Measurements from ENCODE around the gene BNIP1.
"Not testable (repeated sequence)": the region's sequence is repeated elsewhere in the genome, so short reads cannot be mapped to it uniquely, and the experiment has no call there.

Gene BNIP1

GRCh38 chr5:173123416-173123815 lies 20.9 kb upstream of the BNIP1 start:
- no peak for DNase-seq
- WGBS (ENCODE audit: extremely low coverage, insufficient coverage, insufficient read length) = no CpG with 5 or more reads among the region's 3 CpGs
- H4K8ac ChIP-seq (ENCODE audit: low read depth, low read length) = no peak overlapping the region
- no peak overlapping the region for H4K12ac ChIP-seq (ENCODE audit: low read depth, low read length)
- H2BK5ac ChIP-seq (ENCODE audit: low read depth, low read length, poor library complexity) = no peak overlapping the region
- H4K91ac ChIP-seq (ENCODE audit: low read depth, low read length) = no peak overlapping the region
- no peaks in the 10 kb centered on the region for H3K9me3 ChIP-seq (ENCODE audit: insufficient read depth, low read depth, low read length)
- no peak overlapping the region for H3K4me2 ChIP-seq (ENCODE audit: low read length)
- no peak overlapping the region for H2BK12ac ChIP-seq (ENCODE audit: low read length)
- H3K79me2 ChIP-seq (ENCODE audit: control insufficient read depth, insufficient read depth, low read length, poor library complexity) = no peaks in the 10 kb centered on the region
- H3K9ac ChIP-seq (ENCODE audit: low read length) = no peak overlapping the region
- H3K4ac ChIP-seq (ENCODE audit: low read depth, low read length) = no peak overlapping the region
- H3K27ac ChIP-seq (ENCODE audit: low read depth, low read length) = no peak overlapping the region
- no peak overlapping the region for H2AK5ac ChIP-seq (ENCODE audit: low read length)
- no peaks in the 10 kb centered on the region for H3K36me3 ChIP-seq (ENCODE audit: control insufficient read depth in 1 of 2, insufficient read depth in 2 of 2, low read length in 2 of 2)
- H2AFZ ChIP-seq (ENCODE audit: insufficient read depth, low read length, poor library complexity) = no peak overlapping the region
- no peak overlapping the region for H2BK120ac ChIP-seq (ENCODE audit: insufficient read depth, low read length, poor library complexity)
- no peak overlapping the region for H3K18ac ChIP-seq (ENCODE audit: low read length)
- no peak overlapping the region for H3K23ac ChIP-seq (ENCODE audit: low read length)
- H3K14ac ChIP-seq (ENCODE audit: low read length) = no peak overlapping the region
- no peaks in the 10 kb centered on the region for H3K79me1 ChIP-seq (ENCODE audit: low read length)
- H3K27me3 ChIP-seq (ENCODE audit: insufficient read depth, low read length) = no peaks in the 10 kb centered on the region
- H3K4me1 ChIP-seq (ENCODE audit: control insufficient read depth in 1 of 2, insufficient read depth in 2 of 2, low read length in 2 of 2) = no peaks in the 10 kb centered on the region
- H3K4me3 ChIP-seq (ENCODE audit: low read depth, low read length) = no peak overlapping the region

DNA sequence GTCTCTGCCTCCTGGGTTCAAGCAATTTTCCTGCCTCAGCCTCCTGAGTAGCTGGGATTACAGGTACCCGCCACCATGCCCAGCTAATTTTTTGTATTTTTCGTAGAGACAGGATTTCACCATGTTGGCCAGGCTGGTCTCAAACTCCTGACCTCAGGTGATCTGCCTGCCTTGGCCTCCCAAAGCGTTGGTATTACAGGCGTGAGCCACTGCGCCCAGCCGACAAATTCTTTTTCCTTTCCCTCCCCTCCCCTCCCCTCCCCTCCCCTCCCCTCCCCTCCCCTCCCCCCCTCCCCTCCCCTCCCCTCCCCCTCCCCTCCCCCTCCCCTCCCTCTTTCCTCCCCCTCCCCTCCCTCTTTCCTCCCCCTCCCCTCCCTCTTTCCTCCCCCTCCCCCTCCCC lies 12.2 kb upstream of the BNIP1 start:
- not testable (repeated sequence) for H3K4me3 ChIP-seq (ENCODE audit: low read depth, low read length); H2AK5ac ChIP-seq (ENCODE audit: low read length); H3K27ac ChIP-seq (ENCODE audit: low read depth, low read length); H3K27me3 ChIP-seq (ENCODE audit: insufficient read depth, low read length); H3K4me2 ChIP-seq (ENCODE audit: low read length); H3K79me1 ChIP-seq (ENCODE audit: low read length); H3K18ac ChIP-seq (ENCODE audit: low read length); H3K4ac ChIP-seq (ENCODE audit: low read depth, low read length); H2BK12ac ChIP-seq (ENCODE audit: low read length); H3K9ac ChIP-seq (ENCODE audit: low read length); H3K4me1 ChIP-seq (ENCODE audit: control insufficient read depth in 1 of 2, insufficient read depth in 2 of 2, low read length in 2 of 2); H3K9me3 ChIP-seq (ENCODE audit: insufficient read depth, low read depth, low read length); H2BK5ac ChIP-seq (ENCODE audit: low read depth, low read length, poor library complexity); H2BK120ac ChIP-seq (ENCODE audit: insufficient read depth, low read length, poor library complexity); H3K79me2 ChIP-seq (ENCODE audit: control insufficient read depth, insufficient read depth, low read length, poor library complexity); H2AFZ ChIP-seq (ENCODE audit: insufficient read depth, low read length, poor library complexity); H3K23ac ChIP-seq (ENCODE audit: low read length); H4K12ac ChIP-seq (ENCODE audit: low read depth, low read length); H4K91ac ChIP-seq (ENCODE audit: low read depth, low read length); DNase-seq; H3K36me3 ChIP-seq (ENCODE audit: control insufficient read depth in 1 of 2, insufficient read depth in 2 of 2, low read length in 2 of 2); H3K14ac ChIP-seq (ENCODE audit: low read length); H4K8ac ChIP-seq (ENCODE audit: low read depth, low read length)
- no CpG with 5 or more reads among the region's 6 CpGs for WGBS (ENCODE audit: extremely low coverage, insufficient coverage, insufficient read length)

- no peak overlapping the region for H2BK12ac ChIP-seq (ENCODE audit: low read length)
- peak; percentile 33 to 82 for DNase-seq
- no peak overlapping the region for H3K27ac ChIP-seq (ENCODE audit: low read depth, low read length)
- H3K79me2 ChIP-seq (ENCODE audit: control insufficient read depth, insufficient read depth, low read length, poor library complexity) = no peaks in the 10 kb centered on the region
- WGBS (ENCODE audit: extremely low coverage, insufficient coverage, insufficient read length) = no CpG with 5 or more reads among the region's 3 CpGs
- no peak overlapping the region for H3K4ac ChIP-seq (ENCODE audit: low read depth, low read length)
- no peaks in the 10 kb centered on the region for H3K4me1 ChIP-seq (ENCODE audit: control insufficient read depth in 1 of 2, insufficient read depth in 2 of 2, low read length in 2 of 2)
- no peak overlapping the region for H3K18ac ChIP-seq (ENCODE audit: low read length)
- no peak overlapping the region for H2BK5ac ChIP-seq (ENCODE audit: low read depth, low read length, poor library complexity)
- no peak overlapping the region for H3K9ac ChIP-seq (ENCODE audit: low read length)
- no peak overlapping the region for H4K8ac ChIP-seq (ENCODE audit: low read depth, low read length)
- no peaks in the 10 kb centered on the region for H3K9me3 ChIP-seq (ENCODE audit: insufficient read depth, low read depth, low read length)
- H2BK120ac ChIP-seq (ENCODE audit: insufficient read depth, low read length, poor library complexity) = no peak overlapping the region
- H3K27me3 ChIP-seq (ENCODE audit: insufficient read depth, low read length) = no peaks in the 10 kb centered on the region
- no peak overlapping the region for H2AK5ac ChIP-seq (ENCODE audit: low read length)
- no peak overlapping the region for H3K4me2 ChIP-seq (ENCODE audit: low read length)
- no peak overlapping the region for H3K4me3 ChIP-seq (ENCODE audit: low read depth, low read length)
- H2AFZ ChIP-seq (ENCODE audit: insufficient read depth, low read length, poor library complexity) = no peak overlapping the region
- H4K12ac ChIP-seq (ENCODE audit: low read depth, low read length) = no peak overlapping the region
- no peak overlapping the region for H3K23ac ChIP-seq (ENCODE audit: low read length)
- no peaks in the 10 kb centered on the region for H3K79me1 ChIP-seq (ENCODE audit: low read length)
- no peak overlapping the region for H4K91ac ChIP-seq (ENCODE audit: low read depth, low read length)
- H3K36me3 ChIP-seq (ENCODE audit: control insufficient read depth in 1 of 2, insufficient read depth in 2 of 2, low read length in 2 of 2) = no peaks in the 10 kb centered on the region
- no peak overlapping the region for H3K14ac ChIP-seq (ENCODE audit: low read length)
Observed at GRCh38 chr5:173138707-173139106, 5.6 kb upstream of the BNIP1 start.

DNA sequence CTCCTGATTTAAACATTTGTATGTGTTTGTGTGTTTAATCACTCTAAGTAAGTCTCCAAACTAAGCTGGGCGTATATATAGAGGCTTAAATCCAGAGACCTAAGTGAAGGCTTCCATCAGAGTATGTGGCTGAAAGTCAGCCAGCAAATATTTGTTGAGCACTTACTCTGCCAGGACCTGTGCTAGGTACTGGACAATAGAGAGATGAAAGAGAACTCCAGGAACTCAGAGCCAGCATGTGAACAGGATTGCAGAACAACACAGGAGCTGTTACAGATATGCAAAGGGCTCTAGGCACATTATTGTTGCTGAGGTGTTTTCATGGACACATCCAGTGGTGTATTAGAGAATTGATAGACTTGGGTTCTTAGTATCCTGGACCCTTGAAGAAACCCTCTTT lies 4.7 kb upstream of the BNIP1 start:
- no peak overlapping the region for H3K14ac ChIP-seq (ENCODE audit: low read length)
- DNase-seq = peak; percentile 67 to 84
- H2AK5ac ChIP-seq (ENCODE audit: low read length) = no peak overlapping the region
- H2AFZ ChIP-seq (ENCODE audit: insufficient read depth, low read length, poor library complexity) = no peak overlapping the region
- no peaks in the 10 kb centered on the region for H3K27me3 ChIP-seq (ENCODE audit: insufficient read depth, low read length)
- H3K79me2 ChIP-seq (ENCODE audit: control insufficient read depth, insufficient read depth, low read length, poor library complexity) = no peaks in the 10 kb centered on the region
- no peak overlapping the region for H3K4me3 ChIP-seq (ENCODE audit: low read depth, low read length)
- no peak overlapping the region for H3K23ac ChIP-seq (ENCODE audit: low read length)
- H2BK5ac ChIP-seq (ENCODE audit: low read depth, low read length, poor library complexity) = no peak overlapping the region
- H4K8ac ChIP-seq (ENCODE audit: low read depth, low read length) = no peak overlapping the region
- no peak overlapping the region for H2BK120ac ChIP-seq (ENCODE audit: insufficient read depth, low read length, poor library complexity)
- no peak overlapping the region for H3K9ac ChIP-seq (ENCODE audit: low read length)
- H3K4me2 ChIP-seq (ENCODE audit: low read length) = no peak overlapping the region
- no peaks in the 10 kb centered on the region for H3K9me3 ChIP-seq (ENCODE audit: insufficient read depth, low read depth, low read length)
- H3K36me3 ChIP-seq (ENCODE audit: control insufficient read depth in 1 of 2, insufficient read depth in 2 of 2, low read length in 2 of 2) = no peaks in the 10 kb centered on the region
- H3K18ac ChIP-seq (ENCODE audit: low read length) = no peak overlapping the region
- no peak overlapping the region for H3K4ac ChIP-seq (ENCODE audit: low read depth, low read length)
- no peak overlapping the region for H4K12ac ChIP-seq (ENCODE audit: low read depth, low read length)
- H3K79me1 ChIP-seq (ENCODE audit: low read length) = peaks cover 2% of the 10 kb centered on the region
- WGBS (ENCODE audit: extremely low coverage, insufficient coverage, insufficient read length) = no CpG with 5 or more reads among the region's 1 CpG
- no peak overlapping the region for H3K27ac ChIP-seq (ENCODE audit: low read depth, low read length)
- no peak overlapping the region for H2BK12ac ChIP-seq (ENCODE audit: low read length)
- no peak overlapping the region for H4K91ac ChIP-seq (ENCODE audit: low read depth, low read length)
- H3K4me1 ChIP-seq (ENCODE audit: control insufficient read depth in 1 of 2, insufficient read depth in 2 of 2, low read length in 2 of 2) = no peaks in the 10 kb centered on the region

Measured in trophoblast cell (in vitro differentiated cells and primary cell).